H1 (cell line): ENCODE measurements around the gene KRT84. TPM values are rescaled to one million over a fixed set of nuclear protein-coding genes. Genes with fewer than 3 reads are reported as not detected.

Source experiments
- CTCF ChIA-PET: fragments of 300-600 bp; sonication (Branson Sonifier 250); formaldehyde crosslinking; loops from one replicate; lab custom pipeline; 2021; ENCODE audit not compliant: partially characterized antibody; lab: Charles Lee
- POLR2A ChIA-PET: fragments of 300-600 bp; sonication (Branson Sonifier 250); formaldehyde crosslinking; loops from one replicate; lab custom pipeline; 2021; ENCODE audit warnings: inconsistent platforms; ENCODE audit not compliant: partially characterized antibody; lab: Charles Lee
- DNase-seq, 2 experiments: peaks; one replicate each; pipeline versions ENCODE4 v3.0.0 to v3.0.0-alpha.2; 2010 to 2022; ENCODE audit warnings: low spot score in 2 of 2, low read depth in 1 of 2, mixed read lengths in 1 of 2
- FAIRE-seq: peaks from 2 replicates; lab custom pipeline; 2011; peaks lifted over from hg19 to GRCh38; lab: Jason Lieb, UNC
- H2AFZ ChIP-seq: 2 replicates; pipeline ENCODE4 v1.8.1; 2012; ENCODE audit warnings: low read length, inconsistent platforms
- H2AK5ac ChIP-seq: 2 replicates; pipeline ENCODE4 v1.6.1; 2013; ENCODE audit warnings: low read depth, low read length
- H2BK120ac ChIP-seq: replicated peaks from 2 replicates; pipeline ENCODE3; 2013; ENCODE audit warnings: low read depth, low read length, inconsistent platforms
- H2BK12ac ChIP-seq: 2 replicates; pipeline ENCODE4 v1.6.1; 2013; ENCODE audit warnings: low read depth, low read length
- H2BK15ac ChIP-seq: 2 replicates; pipeline ENCODE4 v1.6.1; 2013; ENCODE audit warnings: low read length
- H2BK20ac ChIP-seq: 2 replicates; pipeline ENCODE4 v1.6.1; 2013; ENCODE audit warnings: low read length
- H2BK5ac ChIP-seq: 2 replicates; pipeline ENCODE4 v1.6.1; 2013; ENCODE audit warnings: low read depth, low read length
- H3K14ac ChIP-seq: 2 replicates; pipeline ENCODE4 v1.6.1; 2013; ENCODE audit warnings: inconsistent platforms; ENCODE audit not compliant: insufficient read length
- H3K18ac ChIP-seq: 2 replicates; pipeline ENCODE4 v1.6.1; 2013; ENCODE audit warnings: low read length; ENCODE audit errors: extremely low read depth
- H3K23ac ChIP-seq: 2 replicates; pipeline ENCODE4 v1.6.1; 2013; ENCODE audit warnings: inconsistent platforms; ENCODE audit not compliant: insufficient read length
- H3K23me2 ChIP-seq: 2 replicates; pipeline ENCODE4 v1.6.1; 2013; ENCODE audit warnings: low read depth, low read length
- H3K27ac ChIP-seq: 2 replicates; pipeline ENCODE4 v1.6.1; 2011; ENCODE audit warnings: low read depth, low read length, inconsistent platforms
- H3K27me3 ChIP-seq, 4 experiments: replicated peaks in 1 of 4; 1 replicate in 1 of 4; 2 replicates in 3 of 4; pipeline versions ENCODE4 v1.6.1 to v1.8.1; 2011 to 2013; ENCODE audit warnings: low read length in 3 of 4, mild to moderate bottlenecking in 3 of 4, inconsistent platforms in 2 of 4, mixed read lengths in 2 of 4, moderate library complexity in 1 of 4; ENCODE audit not compliant: control insufficient read depth in 3 of 4, insufficient read depth in 3 of 4; ENCODE audit errors: extremely low read depth in 1 of 4
- H3K36me3 ChIP-seq, 4 experiments: 2 replicates each; pipeline versions ENCODE4 v1.6.1 to v1.8.1; 2011 to 2013; ENCODE audit warnings: mild to moderate bottlenecking in 4 of 4, low read length in 3 of 4, moderate library complexity in 2 of 4, control low read depth in 1 of 4, inconsistent platforms in 1 of 4; ENCODE audit not compliant: insufficient read depth in 4 of 4, control insufficient read depth in 2 of 4
- H3K4ac ChIP-seq: replicated peaks from 2 replicates; pipeline ENCODE3; 2013; ENCODE audit warnings: low read length, low read depth, mixed read lengths, inconsistent platforms; ENCODE audit not compliant: insufficient read length
- H3K4me1 ChIP-seq, 4 experiments: replicated peaks in 1 of 4; 1 replicate in 1 of 4; 2 replicates in 3 of 4; pipeline versions ENCODE4 v1.6.1 to v1.8.1; 2011 to 2013; ENCODE audit warnings: low read length in 3 of 4, inconsistent platforms in 2 of 4, mixed read lengths in 1 of 4; ENCODE audit not compliant: insufficient read depth in 4 of 4, control insufficient read depth in 3 of 4
- H3K4me2 ChIP-seq, 2 experiments: 2 replicates each; pipeline versions ENCODE4 v1.6.1 to v1.8.1; 2011 to 2013; ENCODE audit warnings: low read depth in 2 of 2, low read length in 2 of 2, control low read depth in 1 of 2, inconsistent platforms in 1 of 2, mild to moderate bottlenecking in 1 of 2; ENCODE audit not compliant: insufficient read depth in 1 of 2
- H3K4me3 ChIP-seq, 4 experiments: fragments of 200-600, 300-600 bp in 1 of 4; sonication (generic), shearing (Covaris generic), sonication (Bioruptor Twin) in 1 of 4; 2 replicates each; pipeline versions ENCODE4 v1.5.1 to v1.8.1; 2011 to 2016; ENCODE audit warnings: low read length in 4 of 4, low read depth in 3 of 4, control low read depth in 2 of 4, inconsistent platforms in 2 of 4, mild to moderate bottlenecking in 2 of 4, mixed read lengths in 1 of 4, moderate library complexity in 1 of 4; ENCODE audit not compliant: insufficient read depth in 2 of 4; ENCODE audit errors: extremely low read depth in 1 of 4
- H3K56ac ChIP-seq: replicated peaks from 2 replicates; pipeline ENCODE3; 2013; ENCODE audit warnings: low read depth, mild to moderate bottlenecking, mixed read lengths, low read length, inconsistent platforms; ENCODE audit not compliant: insufficient read length
- H3K79me1 ChIP-seq: 2 replicates; pipeline ENCODE4 v1.6.1; 2013; ENCODE audit warnings: low read depth, low read length, control low read depth
- H3K79me2 ChIP-seq, 2 experiments: 2 replicates each; pipeline versions ENCODE4 v1.6.1 to v1.8.1; 2012 to 2013; ENCODE audit warnings: low read length in 2 of 2, mild to moderate bottlenecking in 2 of 2, inconsistent platforms in 1 of 2; ENCODE audit not compliant: insufficient read depth in 2 of 2, control insufficient read depth in 1 of 2
- H3K9ac ChIP-seq, 4 experiments: replicated peaks in 1 of 4; 1 replicate in 1 of 4; 2 replicates in 3 of 4; pipeline versions ENCODE4 v1.6.1 to v1.8.1; 2011 to 2013; ENCODE audit warnings: low read depth in 3 of 4, low read length in 3 of 4, control low read depth in 2 of 4, mild to moderate bottlenecking in 2 of 4, moderate library complexity in 2 of 4, inconsistent platforms in 1 of 4; ENCODE audit errors: extremely low read depth in 1 of 4
- H3K9me3 ChIP-seq, 2 experiments: 2 replicates each; pipeline versions ENCODE4 v1.6.1 to v1.8.1; 2012 to 2013; ENCODE audit warnings: mild to moderate bottlenecking in 2 of 2, moderate library complexity in 2 of 2, control low read depth in 1 of 2, inconsistent platforms in 1 of 2, low read depth in 1 of 2, low read length in 1 of 2, mixed read lengths in 1 of 2; ENCODE audit not compliant: insufficient read depth in 2 of 2
- H4K20me1 ChIP-seq, 2 experiments: replicated peaks in 1 of 2; 2 replicates each; pipeline versions ENCODE3 to v1.8.1; 2011 to 2013; ENCODE audit warnings: inconsistent platforms in 2 of 2, low read length in 2 of 2, mild to moderate bottlenecking in 1 of 2; ENCODE audit not compliant: insufficient read depth in 2 of 2, control insufficient read depth in 1 of 2
- H4K5ac ChIP-seq: 2 replicates; pipeline ENCODE4 v1.6.1; 2013; ENCODE audit warnings: low read length, low read depth, mixed read lengths, inconsistent platforms; ENCODE audit not compliant: insufficient read length
- H4K8ac ChIP-seq: 2 replicates; pipeline ENCODE4 v1.8.0; 2013; ENCODE audit warnings: mild to moderate bottlenecking, moderate library complexity, low read length, inconsistent platforms; ENCODE audit not compliant: insufficient read depth; ENCODE audit errors: extremely low read depth
- H4K91ac ChIP-seq: replicated peaks from 2 replicates; pipeline ENCODE3; 2013; ENCODE audit warnings: low read length, mixed read lengths, inconsistent platforms; ENCODE audit not compliant: insufficient read length
- CBX8 ChIP-seq: fragments of 300-800, 300-1000 bp; sonication (generic); IDR thresholded peaks from 2 replicates; pipeline ENCODE4 v1.7.1; 2016; ENCODE audit warnings: low read depth, low read length, borderline replicate concordance
- CREB1 ChIP-seq: IDR thresholded peaks from 2 replicates; pipeline ENCODE4 v1.6.1; 2012; ENCODE audit warnings: inconsistent platforms
- E2F6 ChIP-seq: IDR thresholded peaks from 2 replicates; pipeline ENCODE4 v1.6.1; 2012; ENCODE audit warnings: inconsistent platforms
- GTF2F1 ChIP-seq: IDR thresholded peaks from 2 replicates; pipeline ENCODE4 v1.6.1; 2012; ENCODE audit warnings: low read depth, low read length, improper control_type of control experiment, borderline replicate concordance
- MAX ChIP-seq: IDR thresholded peaks from 2 replicates; pipeline ENCODE4 v1.6.1; 2012; ENCODE audit warnings: inconsistent platforms
- PHF8 ChIP-seq: fragments of 200-600 bp; sonication (generic); conservative IDR thresholded peaks from 2 replicates; pipeline ENCODE4 v1.7.1; 2012; ENCODE audit warnings: low read depth, mild to moderate bottlenecking, inconsistent platforms, low read length, moderate library complexity
- WGBS, 2 experiments: shearing (Covaris generic) in 1 of 2; methylation state at CpG; one replicate each; pipeline versions ENCODE4 v1.1.6 to v1.1.7; 2013 to 2015; ENCODE audit warnings: low lambda C conversion rate in 2 of 2, mixed read lengths in 2 of 2, inconsistent platforms in 1 of 2, low coverage in 1 of 2, missing lambda C conversion rate in 1 of 2; ENCODE audit not compliant: insufficient replicate concordance in 2 of 2, insufficient coverage in 1 of 2, insufficient read length in 1 of 2; ENCODE audit errors: extremely low coverage in 1 of 2, missing lambda C conversion rate in 1 of 2; 5-methylcytosine and 5-hydroxymethylcytosine counted together
- polyA plus RNA-seq, 7 experiments: library from polyadenylated mRNA; depleted of rRNA in 3 of 7; stranded (reverse) in 5 of 7; unstranded in 2 of 7; fragments of >200 nt in 5 of 7; fragments of 200-250 nt in 2 of 7; gene quantifications; 1 replicate in 5 of 7; 2 replicates in 1 of 7; 4 replicates in 1 of 7; pipeline versions ENCODE4 v1.2.1 to v1.2.3, GENCODE V29; 2011 to 2013; ENCODE audit warnings: missing spikeins in 2 of 7, mixed read lengths in 2 of 7
- total RNA-seq: library from RNA; stranded (reverse); fragmentation: NEBNext Ultra II Directional; extraction: Animal tissue kit (Norgen Biotek cat#: 25700); gene quantifications from 2 replicates; pipeline ENCODE4 v1.2.1, GENCODE V29; 2021

KRT84 gene
- total and polyA plus RNA-seq, 2 of the 8 experiments (the other 6 are each of a cell fraction or from before 2014, with no cell fraction given): not detected

- no peak overlapping the region for H2AK5ac ChIP-seq
- ChIA-PET POLR2A (no interaction called here), CTCF (interaction anchor here (0.7 to 10.9 kb wide), 10 partner anchors 15 to 537 kb away, joined by 3 to 126 read pairs (median 5); no protein-coding TSS in a partner anchor)
- no peak overlapping the region for H3K56ac ChIP-seq
- H3K36me3 ChIP-seq: no peaks in the 10 kb centered on the region
- no peak overlapping the region for H3K18ac ChIP-seq
- 65% methylated on average over 2 of the region's 2 CpGs; no CpG with 5 or more reads in 1 of the 2 experiments for WGBS, 2 experiments
- no peaks in the 10 kb centered on the region for H3K9me3 ChIP-seq
- no peak overlapping the region for H2BK20ac ChIP-seq
- no peak overlapping the region for H4K91ac ChIP-seq
- no peaks in the 10 kb centered on the region for H3K23me2 ChIP-seq
- H3K79me2 ChIP-seq: no peaks in the 10 kb centered on the region
- no peak for FAIRE-seq
- H3K27me3 ChIP-seq: no peaks in the 10 kb centered on the region
- no peak overlapping the region for H3K23ac ChIP-seq
- no peak overlapping the region for H4K5ac ChIP-seq
- DNase-seq: no peak
- H3K4ac ChIP-seq: no peak overlapping the region
- H2BK5ac ChIP-seq: no peak overlapping the region
- no peak overlapping the region for H2AFZ ChIP-seq
- no peak overlapping the region for H2BK15ac ChIP-seq
- H3K14ac ChIP-seq: no peak overlapping the region
- no peaks in the 10 kb centered on the region for H3K4me1 ChIP-seq
- no peaks in the 10 kb centered on the region for H4K20me1 ChIP-seq
- no peak overlapping the region for H4K8ac ChIP-seq
- no peak overlapping the region for H3K9ac ChIP-seq
- H2BK120ac ChIP-seq: no peak overlapping the region
- no peaks in the 10 kb centered on the region for H3K79me1 ChIP-seq
- no peak overlapping the region for H2BK12ac ChIP-seq
- no peak overlapping the region for H3K4me2 ChIP-seq
- H3K27ac ChIP-seq: no peak overlapping the region
- no peak overlapping the region for H3K4me3 ChIP-seq
- TF ChIP-seq CREB1: no peak
- no peak for TF ChIP-seq GTF2F1
- no peak for TF ChIP-seq E2F6
- no peak for TF ChIP-seq CBX8
- no peak for TF ChIP-seq MAX
- TF ChIP-seq PHF8: no peak
Measured at GRCh38 chr12:52343550-52343949, 41.9 kb downstream of the KRT84 start.
